Smooth muscle cell of the umbilical artery (primary cell): Measurements from ENCODE around the gene SLC22A25. TPM values are rescaled to one million over a fixed set of nuclear protein-coding genes. Genes with fewer than 3 reads are reported as not detected.

Experiments
- total RNA-seq: library from RNA; depleted of rRNA; stranded (reverse); fragments of >200 nt; gene quantifications from 2 replicates; pipeline ENCODE4 v1.2.3, GENCODE V29; 2014

SLC22A25 gene
- not detected in 2 replicates for total RNA-seq

DNA sequence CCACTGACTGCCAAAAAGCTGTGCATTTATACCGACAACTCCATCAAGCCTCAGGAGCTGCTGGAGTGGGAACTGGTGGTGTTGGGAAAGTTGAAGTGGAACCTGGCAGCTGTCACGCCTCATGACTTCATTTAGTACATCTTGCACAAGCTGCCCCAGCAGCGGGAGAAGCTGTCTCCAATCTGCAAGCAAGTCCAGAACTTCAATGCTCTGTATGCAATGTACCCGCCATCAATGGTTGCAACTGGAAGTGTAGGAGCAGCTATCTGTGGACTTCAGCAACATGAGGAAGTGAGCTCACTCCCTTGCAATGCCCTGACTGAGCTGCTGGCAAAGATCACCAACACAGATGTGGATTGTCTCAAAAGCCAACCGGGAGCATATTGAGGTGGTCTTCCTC lies at the start of gene SLC22A25:
Gene SLC22A25, minus strand, starts transcription at position 67 of the 400 bp plus-strand sequence. CDS start 13,947 bp downstream, outside the sequence.

Other genes with a start within 250 kb of the SLC22A25 start
- gene SLC22A8, start 227.8 kb downstream of the SLC22A25 start, total RNA-seq = not detected in 2 replicates
- gene SLC22A24, start 99.4 kb downstream of the SLC22A25 start, total RNA-seq = not detected in 2 replicates
- not detected in 2 replicates for gene SLC22A9, start 126.2 kb upstream of the SLC22A25 start, total RNA-seq
- not detected in 2 replicates for gene PLAAT5, start 247.6 kb upstream of the SLC22A25 start, total RNA-seq